HG03066 (cell line): ENCODE results near the gene PIK3R2.

Experiments used
- ATAC-seq: cut with Tn5 transposase; IDR thresholded peaks from one replicate; pipeline ENCODE4 v1.9.1; 2021; ENCODE audit warnings: low read depth; ENCODE audit not compliant: unreplicated experiment

Gene PIK3R2

GRCh38 chr19:18122860-18123795, 29.8 kb upstream of the PIK3R2 start:
- ATAC-seq = no peak

GRCh38 chr19:18123819-18124218, 29.1 kb upstream of the PIK3R2 start:
- ATAC-seq = no peak

DNA sequence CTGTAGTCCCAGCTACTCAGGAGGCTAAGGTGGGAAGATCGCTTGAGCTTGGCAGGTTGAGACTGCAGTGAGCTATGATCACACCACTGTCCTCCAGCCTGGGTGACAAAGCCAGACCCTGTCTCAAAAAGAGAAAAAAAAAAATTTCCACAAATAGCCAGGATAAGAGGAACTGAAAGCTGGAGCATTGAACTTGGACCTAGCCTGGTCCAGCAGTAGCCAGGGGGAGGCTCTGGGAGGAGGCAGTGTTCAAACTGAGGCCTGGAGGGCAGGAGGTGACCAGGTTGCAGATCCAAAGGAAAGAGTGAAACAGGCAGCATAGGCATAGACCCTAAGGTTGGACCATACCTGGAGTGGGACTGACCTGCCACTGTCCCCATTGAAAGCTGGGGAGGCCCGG, 26.9 kb upstream of the PIK3R2 start:
- ATAC-seq = no peak

DNA sequence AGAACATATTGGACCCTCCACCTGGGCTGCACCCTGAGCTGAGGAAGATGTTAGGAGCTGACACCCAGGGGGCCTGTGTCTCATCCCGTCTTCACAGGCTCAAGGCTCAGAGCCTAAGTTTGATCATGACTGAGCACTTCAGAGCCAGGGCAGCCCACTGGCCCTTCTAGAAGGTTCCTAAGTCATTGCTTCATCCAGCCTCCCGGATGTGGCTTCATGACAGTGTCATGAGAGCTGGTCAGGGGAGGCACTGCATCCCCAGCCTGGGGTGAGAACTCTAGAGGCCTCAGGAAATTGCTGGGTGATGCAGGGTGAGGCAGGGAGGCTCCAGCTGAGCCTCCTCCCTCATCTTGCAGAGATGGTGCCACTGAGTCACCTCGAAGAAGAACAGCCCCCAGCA, 24.9 kb upstream of the PIK3R2 start:
- ATAC-seq = no peak

DNA sequence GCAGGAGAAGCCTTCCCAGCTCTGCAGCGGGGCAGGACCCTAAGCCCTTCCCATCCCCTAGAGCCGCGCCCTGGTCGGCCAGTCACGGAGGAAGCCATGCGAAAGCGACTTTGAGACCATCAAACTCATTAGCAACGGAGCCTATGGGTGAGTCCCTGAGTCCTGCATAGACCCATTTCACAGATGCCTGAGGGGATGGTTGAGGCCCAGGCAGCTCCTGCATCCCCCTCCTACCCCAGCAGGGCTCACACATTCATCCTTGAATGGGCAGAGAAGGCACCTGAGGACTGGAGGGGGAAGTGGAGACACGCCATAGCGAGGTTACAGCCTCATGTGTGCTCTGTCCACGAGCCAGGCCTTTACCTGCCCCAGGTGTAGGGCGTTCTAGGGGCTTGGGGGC, 24.2 kb upstream of the PIK3R2 start:
- no peak for ATAC-seq

- ATAC-seq = no peak
These were observed 22.3 kb upstream of the PIK3R2 start for GRCh38 chr19:18130523-18131242.

DNA sequence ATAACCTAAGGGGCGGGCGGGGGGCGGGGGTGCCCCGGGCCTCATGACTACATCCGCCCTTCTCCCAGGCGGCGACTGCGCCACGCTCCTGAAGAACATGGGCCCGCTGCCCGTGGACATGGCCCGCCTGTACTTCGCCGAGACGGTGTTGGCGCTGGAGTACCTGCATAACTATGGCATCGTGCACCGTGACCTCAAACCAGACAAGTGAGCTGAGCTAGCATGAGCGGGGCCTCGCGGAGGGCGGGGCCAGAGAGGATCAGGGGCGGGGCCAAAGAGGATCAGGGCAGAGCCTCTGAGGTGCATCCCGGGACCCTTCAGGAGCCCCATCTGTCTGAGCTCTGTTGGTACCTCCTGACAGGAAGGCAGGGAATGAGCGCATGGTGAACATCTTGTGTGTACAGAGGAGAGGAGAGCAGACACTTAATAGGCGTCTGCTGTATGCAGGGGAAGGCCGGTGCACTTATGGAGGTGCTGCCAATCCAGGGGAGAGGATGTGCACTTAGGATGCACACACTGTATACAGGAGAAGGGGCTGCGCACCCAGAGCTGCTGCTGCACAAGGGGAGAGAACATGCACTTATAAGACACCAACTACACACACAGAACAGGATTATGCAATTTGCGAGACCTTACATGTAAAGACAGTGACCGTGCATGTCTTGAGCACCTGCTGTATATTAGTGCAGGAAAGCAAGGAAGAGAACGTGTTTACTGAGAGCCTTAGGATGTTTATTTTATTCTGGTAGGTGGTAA, 20.9 kb upstream of the PIK3R2 start:
- no peak for ATAC-seq

DNA sequence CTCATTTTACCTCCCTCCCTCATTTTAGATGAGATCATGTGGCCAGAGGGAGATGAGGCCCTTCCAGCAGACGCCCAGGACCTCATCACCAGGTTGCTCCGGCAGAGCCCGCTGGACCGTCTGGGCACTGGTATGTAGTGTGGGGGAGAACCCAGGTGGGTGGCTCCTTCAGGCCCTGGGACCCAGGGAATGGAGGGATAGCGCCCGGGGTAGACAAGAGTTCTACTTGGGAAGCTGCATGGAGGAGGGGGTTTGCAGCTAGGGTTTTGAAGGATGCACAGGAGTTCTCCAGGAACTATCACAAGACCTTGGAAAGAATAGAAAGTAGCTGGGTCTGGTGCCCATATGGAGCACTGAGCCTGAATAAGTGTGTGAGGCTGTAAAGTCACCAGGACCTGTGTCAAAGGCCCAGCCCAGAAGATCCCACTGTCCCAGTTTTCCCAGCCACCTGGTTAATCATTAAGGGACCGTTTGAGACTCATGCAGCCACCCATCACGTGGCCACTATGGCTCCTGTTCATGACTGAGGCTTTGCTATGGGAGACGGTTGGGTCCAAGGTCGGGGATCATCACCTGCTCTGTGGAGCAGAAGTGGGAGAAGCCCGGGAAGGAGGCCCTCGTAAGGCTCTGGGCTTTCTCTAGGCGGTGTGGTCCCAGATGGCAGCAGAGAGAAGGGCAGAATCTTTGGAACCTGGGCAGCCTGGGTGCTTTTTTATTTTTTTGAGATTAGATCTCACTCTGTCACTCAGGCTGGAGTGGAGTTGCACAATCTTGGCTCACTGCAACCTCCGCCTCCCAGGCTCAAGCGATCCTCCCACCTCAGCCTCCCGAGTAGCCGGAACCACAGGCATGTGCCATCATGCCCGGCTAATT, 17.0 kb upstream of the PIK3R2 start:
- ATAC-seq = no peak

GRCh38 chr19:18137242-18137641, 15.7 kb upstream of the PIK3R2 start:
- ATAC-seq = no peak

DNA sequence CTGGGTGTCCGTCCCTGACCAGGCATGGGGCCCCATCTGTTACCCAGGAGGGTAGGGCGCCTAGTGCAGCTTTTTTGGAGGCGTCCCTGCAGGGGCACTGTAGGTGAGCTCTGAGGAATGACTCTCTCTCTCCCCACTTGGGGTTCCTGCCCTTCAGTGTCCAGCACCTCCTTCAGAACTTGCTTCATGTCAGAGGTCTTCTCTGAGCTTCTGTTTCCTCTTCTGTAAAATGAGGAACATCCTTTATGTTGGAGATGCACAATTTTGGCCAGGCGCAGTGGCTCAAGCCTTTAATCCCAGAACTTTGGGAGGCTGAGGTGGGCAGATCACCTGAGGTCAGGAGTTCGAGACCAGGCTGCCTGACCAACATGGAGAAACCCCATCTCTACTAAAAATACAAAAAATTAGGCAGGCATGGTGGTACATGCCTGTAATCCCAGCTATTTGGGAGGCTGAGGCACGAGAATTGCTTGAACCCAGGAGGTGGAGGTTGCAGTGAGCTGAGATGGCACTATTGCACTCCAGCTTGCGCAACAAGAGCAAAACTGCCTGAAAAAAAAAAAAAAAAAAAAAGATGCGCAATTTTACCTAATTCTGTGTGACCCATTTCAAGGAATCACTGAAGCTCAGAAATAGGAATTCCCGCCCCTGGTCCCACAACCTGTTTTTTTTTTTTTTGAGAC, 15.2 kb upstream of the PIK3R2 start:
- no peak for ATAC-seq

- ATAC-seq = no peak
These were observed 12.5 kb upstream of the PIK3R2 start for GRCh38 chr19:18140473-18140872.

DNA sequence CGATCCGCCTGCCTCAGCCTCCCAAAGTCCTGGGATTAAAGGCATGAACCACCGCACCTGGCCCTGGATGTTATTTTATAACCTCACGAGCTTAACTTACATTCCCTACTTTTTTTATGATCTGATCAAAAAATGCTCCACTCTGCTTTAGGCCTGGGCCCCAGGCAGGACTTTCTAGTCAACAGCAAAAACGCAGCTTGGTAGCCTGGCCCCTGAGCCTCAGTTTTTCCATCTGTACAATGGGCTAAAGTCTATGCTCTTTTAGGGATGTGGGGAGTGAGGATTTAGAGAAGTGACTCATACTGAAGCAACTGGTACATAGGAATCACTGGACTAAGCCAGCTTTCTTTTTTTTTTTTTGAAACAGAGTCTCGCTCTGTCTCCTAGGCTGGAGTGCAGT, 11.9 kb upstream of the PIK3R2 start:
- ATAC-seq = no peak

DNA sequence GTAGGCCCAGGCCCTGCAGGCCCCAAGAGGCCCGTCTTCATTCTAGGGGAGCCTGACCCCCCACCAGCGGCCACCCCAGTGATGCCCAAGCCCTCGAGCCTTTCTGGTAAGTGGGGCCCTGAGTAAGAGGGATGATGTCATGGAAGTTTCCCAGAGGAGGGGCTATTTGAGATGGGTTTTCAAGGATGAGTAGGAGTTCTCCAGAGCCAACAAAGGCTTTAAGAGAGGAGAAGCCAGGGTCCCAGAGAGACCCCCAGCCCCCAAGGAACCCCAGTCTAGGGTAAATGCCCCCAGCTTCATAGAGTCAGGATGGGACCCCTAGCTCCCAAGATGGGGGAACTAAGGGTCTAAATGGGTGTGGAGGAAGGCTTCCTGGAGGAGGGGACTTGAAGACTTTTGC, 9.1 kb upstream of the PIK3R2 start:
- ATAC-seq = no peak

- ATAC-seq = no peak
These were observed 8.6 kb upstream of the PIK3R2 start for GRCh38 chr19:18144361-18144760.

GRCh38 chr19:18144906-18145305, 8.1 kb upstream of the PIK3R2 start:
- ATAC-seq = no peak

DNA sequence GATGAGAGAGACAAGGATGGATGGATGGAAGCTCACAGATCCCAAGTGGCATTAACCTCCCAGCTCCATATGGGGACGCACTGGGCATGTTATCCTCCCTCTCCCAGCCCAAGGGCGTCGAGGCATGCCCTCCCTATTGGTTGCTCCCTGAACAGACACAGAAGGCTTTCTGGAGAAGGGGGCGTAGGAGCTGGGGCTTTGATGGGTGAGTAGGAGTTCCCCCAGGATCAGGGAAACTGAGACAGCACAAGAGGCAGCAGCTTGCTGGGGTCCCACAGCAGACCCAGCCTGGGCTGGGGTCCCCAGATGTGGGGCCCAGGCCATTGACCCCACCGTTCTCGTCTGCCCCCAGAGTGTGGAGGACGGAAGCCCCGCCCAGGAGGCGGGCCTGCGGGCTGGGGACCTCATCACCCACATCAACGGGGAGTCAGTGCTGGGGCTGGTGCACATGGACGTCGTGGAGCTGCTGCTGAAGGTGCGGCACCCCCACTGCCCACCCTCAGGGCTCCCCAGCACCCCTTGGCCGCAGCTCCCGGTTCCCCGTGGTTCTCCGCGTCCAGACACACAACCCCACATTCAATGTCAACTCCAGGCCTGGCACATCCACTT, 7.5 kb upstream of the PIK3R2 start:
- ATAC-seq = no peak

DNA sequence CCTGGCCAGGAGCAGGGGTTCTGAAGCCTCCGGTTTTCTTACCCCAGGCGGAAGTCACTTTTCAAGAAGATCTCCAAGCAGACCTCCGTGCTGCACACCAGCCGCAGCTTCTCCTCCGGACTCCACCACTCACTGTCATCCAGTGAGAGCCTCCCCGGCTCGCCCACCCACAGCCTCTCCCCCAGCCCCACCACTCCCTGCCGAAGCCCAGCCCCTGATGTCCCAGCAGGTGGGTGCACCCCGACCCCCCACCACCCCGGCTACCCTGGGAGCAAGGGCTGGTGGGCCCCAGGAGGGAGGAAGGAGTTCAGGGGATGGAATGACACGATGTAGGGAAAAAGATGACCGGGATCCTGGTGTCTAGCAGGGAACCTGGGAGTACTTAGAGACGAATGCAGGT, 5.6 kb upstream of the PIK3R2 start:
- ATAC-seq = no peak

- ATAC-seq = no peak
These were observed 3.4 kb upstream of the PIK3R2 start for GRCh38 chr19:18149596-18149975.
